ENCODE measurements around the gene CHST12.
"Not testable (repeated sequence)": the region's sequence is repeated elsewhere in the genome, so short reads cannot be mapped to it uniquely, and the experiment has no call there.

The CHST12 gene

DNA sequence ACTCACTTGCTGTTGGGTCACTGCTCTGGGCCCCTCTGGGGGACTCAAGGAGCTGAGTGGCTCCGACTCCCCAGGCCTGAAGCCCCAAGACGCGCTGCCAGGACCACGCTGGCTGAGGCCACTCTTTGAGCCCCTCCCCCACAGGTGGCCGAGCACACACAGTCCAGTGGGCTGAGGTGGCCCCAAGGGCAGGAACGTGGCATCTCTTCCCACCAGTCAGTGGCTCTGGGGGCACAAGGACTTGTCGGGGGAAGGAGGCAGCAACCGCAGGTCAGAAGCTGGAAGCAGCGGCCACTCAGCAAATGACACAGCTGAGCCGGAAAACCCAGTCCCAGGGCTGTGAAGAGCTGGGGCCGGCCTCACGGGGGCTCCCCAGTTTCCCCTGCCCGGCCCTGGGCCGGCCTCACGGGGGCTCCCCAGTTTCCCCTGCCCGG lies 48.7 kb downstream of the CHST12 start:
- TF ChIP-seq, protein P1, sequence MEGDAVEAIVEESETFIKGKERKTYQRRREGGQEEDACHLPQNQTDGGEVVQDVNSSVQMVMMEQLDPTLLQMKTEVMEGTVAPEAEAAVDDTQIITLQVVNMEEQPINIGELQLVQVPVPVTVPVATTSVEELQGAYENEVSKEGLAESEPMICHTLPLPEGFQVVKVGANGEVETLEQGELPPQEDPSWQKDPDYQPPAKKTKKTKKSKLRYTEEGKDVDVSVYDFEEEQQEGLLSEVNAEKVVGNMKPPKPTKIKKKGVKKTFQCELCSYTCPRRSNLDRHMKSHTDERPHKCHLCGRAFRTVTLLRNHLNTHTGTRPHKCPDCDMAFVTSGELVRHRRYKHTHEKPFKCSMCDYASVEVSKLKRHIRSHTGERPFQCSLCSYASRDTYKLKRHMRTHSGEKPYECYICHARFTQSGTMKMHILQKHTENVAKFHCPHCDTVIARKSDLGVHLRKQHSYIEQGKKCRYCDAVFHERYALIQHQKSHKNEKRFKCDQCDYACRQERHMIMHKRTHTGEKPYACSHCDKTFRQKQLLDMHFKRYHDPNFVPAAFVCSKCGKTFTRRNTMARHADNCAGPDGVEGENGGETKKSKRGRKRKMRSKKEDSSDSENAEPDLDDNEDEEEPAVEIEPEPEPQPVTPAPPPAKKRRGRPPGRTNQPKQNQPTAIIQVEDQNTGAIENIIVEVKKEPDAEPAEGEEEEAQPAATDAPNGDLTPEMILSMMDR (IDR thresholded peaks at IDR 0.05; ENCODE audit: insufficient read depth, low read depth, low read length, missing control alignments): no peak

DNA sequence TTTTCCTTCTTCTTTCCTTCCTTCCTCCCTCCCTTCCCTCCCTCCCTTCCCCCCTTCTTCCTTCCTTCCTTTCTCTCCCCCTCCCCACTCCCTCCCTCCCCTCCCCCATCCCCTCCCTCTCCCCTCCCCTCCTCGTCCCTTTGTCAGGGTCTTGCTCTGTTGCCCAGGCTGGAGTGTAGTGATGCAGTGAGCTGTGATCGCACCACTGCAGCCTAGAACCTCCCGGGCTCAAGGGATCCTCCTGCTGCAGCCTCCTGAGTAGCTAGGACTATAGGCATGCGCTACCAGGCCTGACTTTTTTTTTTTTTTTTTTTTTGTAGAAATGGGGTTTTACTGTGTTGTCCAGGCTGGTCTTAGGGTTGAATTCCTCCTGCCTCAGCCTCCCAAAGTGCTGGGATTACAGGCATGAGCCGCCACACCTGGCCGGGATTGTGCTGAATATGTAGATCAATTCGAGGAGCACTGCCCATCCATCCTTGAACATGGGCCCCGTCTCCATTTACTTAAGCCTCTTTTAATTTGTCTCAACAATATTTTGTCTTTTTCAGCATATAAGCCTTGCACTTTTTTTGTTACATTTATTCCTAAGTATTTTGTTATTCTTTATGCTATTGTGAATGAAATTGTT lies 49.3 kb downstream of the CHST12 start:
- no peak overlapping the region for H3K4me3 ChIP-seq (ENCODE audit: low read length)
- no peak for DNase-seq (ENCODE audit: low read depth)
- TF ChIP-seq, protein P1 (IDR thresholded peaks at IDR 0.05; ENCODE audit: insufficient read depth, low read depth, low read length, missing control alignments): no peak

More for the DNA sequence above, 48.7 kb downstream of the CHST12 start:
- H3K4me3 ChIP-seq (ENCODE audit: low read length): no peak overlapping the region
- no peak for DNase-seq (ENCODE audit: low read depth)

DNA sequence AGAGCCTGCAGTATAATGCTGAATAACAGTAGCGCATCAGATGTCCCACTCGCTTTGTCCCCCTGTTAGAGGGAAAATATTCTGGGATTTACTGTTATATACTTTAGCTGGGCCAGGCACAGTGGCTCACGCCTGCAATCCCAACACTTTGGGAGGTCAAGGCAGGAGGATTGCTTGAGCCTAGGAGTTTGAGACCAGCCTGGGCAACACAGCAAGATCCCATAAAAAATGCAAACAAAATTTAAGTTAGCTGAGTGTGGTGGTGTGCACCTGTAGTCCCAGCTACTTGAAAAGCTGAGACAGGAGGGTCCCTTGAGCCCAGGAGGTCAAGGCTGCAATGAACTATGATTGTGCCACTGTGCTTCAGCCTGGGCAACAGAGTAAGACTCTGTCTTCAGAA lies 50.4 kb downstream of the CHST12 start:
- not testable (repeated sequence) for H3K4me3 ChIP-seq (ENCODE audit: low read length); DNase-seq (ENCODE audit: low read depth)

DNA sequence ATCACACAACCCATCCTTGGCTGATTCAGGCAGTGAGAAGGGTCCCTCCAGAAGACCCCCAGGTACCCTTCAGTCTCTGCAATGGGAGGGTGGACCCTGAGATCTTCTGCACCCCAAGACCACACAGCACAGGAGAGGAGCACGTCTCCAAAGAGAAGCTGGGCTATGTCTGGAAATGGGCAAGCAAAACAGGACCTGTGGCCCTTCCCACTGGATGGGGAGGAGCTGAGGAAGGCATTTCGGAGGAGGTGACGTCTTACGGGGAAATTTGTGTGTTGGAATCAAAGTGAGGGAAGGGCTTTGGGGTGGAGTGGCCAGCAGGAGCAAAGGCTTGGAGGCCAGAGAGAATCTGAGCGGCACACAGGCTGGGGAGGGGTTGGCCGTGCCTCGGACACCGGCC lies 56.3 kb downstream of the CHST12 start:
- TF ChIP-seq, protein P1 (IDR thresholded peaks at IDR 0.05; ENCODE audit: insufficient read depth, low read depth, low read length, missing control alignments): no peak
- H3K4me3 ChIP-seq (ENCODE audit: low read length): no peak overlapping the region
- no peak for DNase-seq (ENCODE audit: low read depth)

DNA sequence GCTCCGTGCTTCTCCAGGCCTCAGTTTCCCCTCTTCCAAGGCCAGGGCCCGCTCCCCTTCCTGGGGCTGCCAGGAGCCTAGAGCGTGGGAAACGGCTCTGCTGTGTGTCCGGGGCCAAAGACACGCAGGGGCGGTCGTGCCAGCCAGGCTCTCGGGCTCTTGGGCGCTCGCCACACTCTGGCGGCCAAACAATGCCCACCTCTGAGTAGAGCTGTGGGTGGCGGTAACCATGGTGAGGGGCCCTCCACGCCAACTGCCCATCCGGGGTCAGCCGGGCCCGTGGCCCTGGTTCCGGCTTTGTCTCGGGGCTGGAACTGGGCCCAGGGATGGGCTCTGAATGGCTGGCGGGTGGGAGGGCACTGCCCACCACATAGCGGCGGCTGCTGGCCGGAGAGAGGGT lies 56.8 kb downstream of the CHST12 start:
- DNase-seq (ENCODE audit: low read depth): no peak
- TF ChIP-seq, protein P1 (IDR thresholded peaks at IDR 0.05; ENCODE audit: insufficient read depth, low read depth, low read length, missing control alignments): no peak
- H3K4me3 ChIP-seq (ENCODE audit: low read length): no peak overlapping the region

DNA sequence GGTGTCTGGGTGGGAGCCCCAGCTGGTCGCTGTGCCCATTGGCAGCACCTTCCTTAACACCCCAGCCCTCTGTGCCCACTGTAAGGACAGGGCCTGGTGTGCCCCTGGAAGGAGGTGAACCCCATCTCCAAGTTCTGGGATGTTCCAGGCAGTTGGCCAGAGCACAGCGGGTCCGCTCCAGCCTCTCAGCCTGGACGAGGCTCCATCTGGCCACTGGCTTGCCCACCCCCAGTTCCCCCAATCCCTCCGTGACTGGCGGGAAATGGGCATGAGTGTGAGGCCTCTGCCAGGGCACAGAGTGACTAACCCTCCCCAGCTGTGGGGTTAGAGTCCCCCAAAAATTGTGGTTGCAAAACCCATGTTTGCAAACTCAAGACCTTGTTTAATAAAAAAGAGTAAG lies 57.2 kb downstream of the CHST12 start:
- no peak overlapping the region for H3K4me3 ChIP-seq (ENCODE audit: low read length)
- TF ChIP-seq, protein P1 (IDR thresholded peaks at IDR 0.05; ENCODE audit: insufficient read depth, low read depth, low read length, missing control alignments): no peak
- no peak for DNase-seq (ENCODE audit: low read depth)

DNA sequence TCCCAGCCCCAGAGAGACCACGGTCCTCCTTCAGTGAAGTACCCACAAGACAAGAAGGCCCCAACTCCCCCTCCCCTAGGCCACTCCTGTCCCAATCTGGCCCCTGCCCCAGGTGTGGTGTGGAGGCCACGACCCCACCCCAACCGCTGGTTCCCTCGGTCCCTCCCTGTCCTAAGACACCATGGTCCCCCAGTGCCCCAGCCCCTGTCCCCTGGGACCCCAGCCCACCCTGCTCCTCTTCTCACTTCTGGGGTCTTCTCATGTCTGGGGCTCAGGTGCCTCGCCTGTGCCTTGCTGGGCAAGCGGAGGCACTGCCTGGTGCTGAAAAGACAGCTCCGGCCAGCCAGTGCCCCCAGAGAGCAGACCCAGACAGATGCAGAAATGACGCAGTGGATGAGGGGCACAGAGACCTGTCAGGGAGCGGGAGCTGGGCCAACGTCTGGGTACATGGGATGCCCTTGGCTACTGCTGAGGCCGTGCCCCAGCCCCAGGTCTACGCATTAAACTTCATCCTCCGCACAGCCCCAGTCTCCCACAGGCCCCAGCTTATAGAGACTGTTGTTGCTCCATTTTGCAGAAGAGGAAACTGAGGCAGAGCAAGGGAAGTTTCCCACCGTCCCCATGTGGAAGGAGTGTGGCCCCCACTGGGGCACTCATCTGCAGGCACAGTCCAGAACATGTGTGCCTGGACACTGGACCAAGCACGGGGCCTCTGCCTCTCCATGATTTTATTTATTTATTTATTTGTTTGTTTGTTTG lies 58.0 kb downstream of the CHST12 start:
- no peak for DNase-seq (ENCODE audit: low read depth)
- H3K4me3 ChIP-seq (ENCODE audit: low read length): no peak overlapping the region
- TF ChIP-seq, protein P1 (IDR thresholded peaks at IDR 0.05; ENCODE audit: insufficient read depth, low read depth, low read length, missing control alignments): no peak

All from epithelial cell of esophagus (primary cell).